Parathyroid adenoma (tissue), 2 donors: ENCODE data around the gene ZBTB1.

Experiments used
- H2AFZ ChIP-seq: fragments of 300-600 bp; sonication (generic); one replicate; pipeline ENCODE4 v1.7.0; 2017; ENCODE audit warnings: antibody characterized with exemption, mild to moderate bottlenecking
- H3K27ac ChIP-seq: fragments of 300-600 bp; sonication (generic); one replicate; pipeline ENCODE4 v1.7.0; 2017
- H3K27me3 ChIP-seq: fragments of 300-600 bp; sonication (generic); one replicate; pipeline ENCODE4 v1.7.0; 2017; ENCODE audit warnings: low read length; ENCODE audit not compliant: control insufficient read depth, insufficient read depth
- H3K36me3 ChIP-seq: fragments of 300-600 bp; sonication (generic); one replicate; pipeline ENCODE4 v1.7.0; 2017; ENCODE audit warnings: low read length; ENCODE audit not compliant: control insufficient read depth, insufficient read depth
- H3K4me1 ChIP-seq: fragments of 300-600 bp; sonication (generic); one replicate; pipeline ENCODE4 v1.7.0; 2017; ENCODE audit warnings: control low read depth
- H3K4me2 ChIP-seq: fragments of 300-600 bp; sonication (generic); one replicate; pipeline ENCODE4 v1.7.0; 2017; ENCODE audit warnings: low read length
- H3K4me3 ChIP-seq: fragments of 300-600 bp; sonication (generic); one replicate; pipeline ENCODE4 v1.7.0; 2017; ENCODE audit warnings: low read depth, low read length
- H3K79me2 ChIP-seq: fragments of 300-600 bp; sonication (generic); one replicate; pipeline ENCODE4 v1.7.0; 2017; ENCODE audit warnings: control low read depth
- H3K9ac ChIP-seq: fragments of 300-600 bp; sonication (generic); one replicate; pipeline ENCODE4 v1.7.0; 2017; ENCODE audit warnings: mild to moderate bottlenecking
- H3K9me3 ChIP-seq: fragments of 300-600 bp; sonication (generic); one replicate; pipeline ENCODE4 v1.7.0; 2017; ENCODE audit warnings: low read length; ENCODE audit not compliant: control insufficient read depth
- TF ChIP-seq, protein P1 (sequence below): fragments of 300-600 bp; sonication (generic); IDR thresholded peaks from one replicate; pipeline ENCODE4 v1.7.0; 2017; ENCODE audit warnings: antibody characterized with exemption, mild to moderate bottlenecking
- donor health status: primary hyperparathyroidism.

Gene ZBTB1

DNA sequence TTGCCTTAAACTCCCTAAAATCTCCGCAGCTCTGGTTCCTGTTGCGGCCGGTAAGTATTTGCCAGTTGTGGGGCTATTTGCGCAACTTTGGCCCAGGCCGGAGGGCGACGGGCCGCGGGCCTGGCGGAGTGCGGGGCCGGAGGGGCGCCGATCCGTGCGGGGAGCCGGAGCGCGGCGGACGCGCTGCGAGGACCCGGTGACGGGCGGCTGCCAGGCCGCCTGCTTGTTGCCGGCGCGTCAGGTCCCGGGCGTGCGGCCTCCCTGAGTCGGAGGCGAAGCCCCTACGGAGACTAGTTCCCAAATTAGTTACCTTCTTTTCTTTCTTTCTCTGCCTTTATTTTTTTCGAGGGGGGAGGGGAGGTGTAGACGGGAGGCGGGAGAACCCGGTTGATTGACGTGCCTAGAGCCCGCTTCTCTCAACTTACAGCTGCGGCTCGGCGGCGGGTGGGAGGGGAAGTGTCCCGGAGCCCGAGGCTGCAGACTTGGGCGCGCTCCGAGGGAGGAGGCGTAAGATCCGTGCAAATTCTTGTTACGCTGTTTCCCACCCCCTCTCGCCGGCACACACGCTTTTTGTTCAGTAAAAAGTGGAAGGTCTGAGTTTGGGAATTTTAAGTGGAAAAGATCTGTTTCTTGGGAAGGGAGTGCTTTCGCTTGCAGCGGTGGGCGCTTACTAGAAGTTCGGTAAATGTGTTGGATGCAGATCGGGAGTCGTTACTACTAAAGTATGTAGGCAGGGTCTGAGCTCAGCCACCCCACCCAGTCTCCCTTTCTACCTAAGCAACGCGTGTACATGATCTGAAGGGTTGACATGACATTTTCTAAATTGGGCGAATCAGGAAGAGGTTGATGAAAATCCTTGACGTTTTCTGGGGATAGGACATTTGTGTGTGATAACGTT, 576 bp downstream of the ZBTB1 start:
- TF ChIP-seq, protein P1, sequence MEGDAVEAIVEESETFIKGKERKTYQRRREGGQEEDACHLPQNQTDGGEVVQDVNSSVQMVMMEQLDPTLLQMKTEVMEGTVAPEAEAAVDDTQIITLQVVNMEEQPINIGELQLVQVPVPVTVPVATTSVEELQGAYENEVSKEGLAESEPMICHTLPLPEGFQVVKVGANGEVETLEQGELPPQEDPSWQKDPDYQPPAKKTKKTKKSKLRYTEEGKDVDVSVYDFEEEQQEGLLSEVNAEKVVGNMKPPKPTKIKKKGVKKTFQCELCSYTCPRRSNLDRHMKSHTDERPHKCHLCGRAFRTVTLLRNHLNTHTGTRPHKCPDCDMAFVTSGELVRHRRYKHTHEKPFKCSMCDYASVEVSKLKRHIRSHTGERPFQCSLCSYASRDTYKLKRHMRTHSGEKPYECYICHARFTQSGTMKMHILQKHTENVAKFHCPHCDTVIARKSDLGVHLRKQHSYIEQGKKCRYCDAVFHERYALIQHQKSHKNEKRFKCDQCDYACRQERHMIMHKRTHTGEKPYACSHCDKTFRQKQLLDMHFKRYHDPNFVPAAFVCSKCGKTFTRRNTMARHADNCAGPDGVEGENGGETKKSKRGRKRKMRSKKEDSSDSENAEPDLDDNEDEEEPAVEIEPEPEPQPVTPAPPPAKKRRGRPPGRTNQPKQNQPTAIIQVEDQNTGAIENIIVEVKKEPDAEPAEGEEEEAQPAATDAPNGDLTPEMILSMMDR: no peak
- Histone ChIP-seq H3K4me2 (peak overlapping the region; percentile 93), H3K27me3 (no peaks in the 10 kb centered on the region), H3K36me3 (no peaks in the 10 kb centered on the region), H3K27ac (peak overlapping the region; percentile 97), H3K9me3 (no peaks in the 10 kb centered on the region), H2AFZ (peak overlapping the region; percentile 99), H3K4me1 (peaks cover 20% of the 10 kb centered on the region), H3K79me2 (peaks cover 19% of the 10 kb centered on the region), H3K9ac (peak overlapping the region; percentile 69), H3K4me3 (peak overlapping the region; percentile 89)

DNA sequence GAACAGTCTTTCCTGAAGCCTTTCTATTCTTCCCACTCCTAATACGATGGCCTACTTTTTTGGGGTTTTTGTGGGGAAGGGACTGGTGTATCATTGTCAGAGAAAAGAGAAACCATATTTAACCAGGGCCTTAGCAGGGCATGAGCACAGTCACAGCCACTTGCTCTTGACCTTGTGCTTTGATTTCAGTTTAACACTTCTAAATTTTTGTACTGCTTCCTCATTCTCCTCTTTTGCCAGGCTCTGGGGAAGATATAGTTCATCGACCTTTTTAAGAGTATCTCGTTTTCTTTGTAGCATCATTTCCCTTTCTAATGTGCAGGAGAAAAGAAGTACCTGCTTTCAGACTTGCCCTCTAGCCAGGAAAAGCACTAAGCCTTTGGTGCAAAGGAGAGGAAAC, 2.2 kb downstream of the ZBTB1 start:
- Histone ChIP-seq H3K4me2 (peak overlapping the region; percentile 28), H3K27me3 (no peaks in the 10 kb centered on the region), H3K27ac (peak overlapping the region; percentile 21), H3K4me1 (peaks cover 18% of the 10 kb centered on the region), H3K9me3 (no peaks in the 10 kb centered on the region), H3K9ac (no peak overlapping the region), H3K36me3 (no peaks in the 10 kb centered on the region), H2AFZ (no peak overlapping the region), H3K79me2 (peaks cover 16% of the 10 kb centered on the region), H3K4me3 (no peak overlapping the region)
- TF ChIP-seq, protein P1: no peak

DNA sequence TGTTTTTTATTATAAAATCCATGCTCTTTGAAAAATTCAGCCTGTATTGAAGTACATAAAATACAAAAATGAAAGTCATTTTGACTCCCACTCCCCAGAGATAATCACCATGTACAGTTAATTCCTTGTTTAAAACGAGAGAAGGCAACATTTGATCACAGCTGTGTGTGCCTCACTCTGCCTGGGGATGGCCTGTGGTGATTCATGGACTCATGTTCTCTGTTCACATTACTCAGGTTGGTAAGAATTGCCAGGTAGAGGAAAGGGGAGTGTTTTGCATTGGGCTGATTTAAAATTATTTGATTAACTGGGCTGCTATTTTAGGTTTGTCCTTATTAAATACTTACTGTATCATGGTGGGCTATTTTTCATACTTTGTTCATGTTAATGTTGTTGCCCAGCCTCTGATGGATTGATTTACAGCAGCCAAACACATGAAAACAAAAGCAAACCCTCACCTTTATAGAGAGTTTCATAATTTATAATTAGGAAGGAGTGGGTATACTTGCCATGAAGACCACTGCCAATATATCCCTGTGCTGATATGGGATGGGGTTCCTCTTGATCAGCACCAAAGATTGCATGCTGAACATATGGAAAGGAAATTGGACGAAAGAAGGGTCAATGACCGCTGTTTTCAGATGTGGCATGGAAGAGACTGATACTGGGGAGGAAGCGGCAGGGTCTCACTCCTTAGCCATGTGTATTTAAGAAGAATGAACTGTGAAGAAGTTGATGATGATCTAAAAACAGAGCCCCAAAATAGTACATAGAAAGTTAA, 3.0 kb downstream of the ZBTB1 start:
- TF ChIP-seq, protein P1: no peak
- Histone ChIP-seq H2AFZ (no peak overlapping the region), H3K9ac (no peak overlapping the region), H3K27ac (no peak overlapping the region), H3K36me3 (no peaks in the 10 kb centered on the region), H3K4me3 (no peak overlapping the region), H3K4me2 (no peak overlapping the region), H3K79me2 (peaks cover 21% of the 10 kb centered on the region), H3K27me3 (no peaks in the 10 kb centered on the region), H3K4me1 (peaks cover 10% of the 10 kb centered on the region), H3K9me3 (no peaks in the 10 kb centered on the region)

- peaks cover 9% of the 10 kb centered on the region for H3K4me1 ChIP-seq
- H3K4me2 ChIP-seq: no peak overlapping the region
- H3K27ac ChIP-seq: no peak overlapping the region
- H2AFZ ChIP-seq: no peak overlapping the region
- TF ChIP-seq, protein P1: no peak
- H3K27me3 ChIP-seq: no peaks in the 10 kb centered on the region
- H3K79me2 ChIP-seq: peaks cover 28% of the 10 kb centered on the region
- no peaks in the 10 kb centered on the region for H3K36me3 ChIP-seq
- H3K9me3 ChIP-seq: no peaks in the 10 kb centered on the region
- no peak overlapping the region for H3K4me3 ChIP-seq
- H3K9ac ChIP-seq: no peak overlapping the region
Observed at GRCh38 chr14:64508215-64508776, 3.7 kb downstream of the ZBTB1 start.
